Measurements from ENCODE around the gene MEF2D.

DNA sequence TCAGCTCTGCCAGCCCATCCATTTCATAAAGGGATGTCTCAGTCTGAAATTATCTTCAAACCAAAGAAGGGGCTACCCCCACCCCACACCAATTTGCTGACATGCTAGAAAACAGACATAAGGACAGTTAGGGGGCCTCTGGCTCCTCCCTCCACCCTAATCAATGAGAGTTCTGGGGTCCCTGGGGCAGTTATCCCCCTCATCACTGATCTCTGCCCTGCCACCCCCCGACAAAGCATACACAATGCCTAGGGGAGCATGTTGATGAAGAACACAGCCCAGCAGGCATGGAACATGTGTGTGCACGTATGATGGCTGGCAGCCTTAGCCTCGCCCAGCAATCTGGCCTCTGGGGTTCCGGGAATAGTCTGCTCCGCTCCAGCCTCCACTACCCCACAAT, 72.6 kb downstream of the MEF2D start:
- TF ChIP-seq, protein P1, sequence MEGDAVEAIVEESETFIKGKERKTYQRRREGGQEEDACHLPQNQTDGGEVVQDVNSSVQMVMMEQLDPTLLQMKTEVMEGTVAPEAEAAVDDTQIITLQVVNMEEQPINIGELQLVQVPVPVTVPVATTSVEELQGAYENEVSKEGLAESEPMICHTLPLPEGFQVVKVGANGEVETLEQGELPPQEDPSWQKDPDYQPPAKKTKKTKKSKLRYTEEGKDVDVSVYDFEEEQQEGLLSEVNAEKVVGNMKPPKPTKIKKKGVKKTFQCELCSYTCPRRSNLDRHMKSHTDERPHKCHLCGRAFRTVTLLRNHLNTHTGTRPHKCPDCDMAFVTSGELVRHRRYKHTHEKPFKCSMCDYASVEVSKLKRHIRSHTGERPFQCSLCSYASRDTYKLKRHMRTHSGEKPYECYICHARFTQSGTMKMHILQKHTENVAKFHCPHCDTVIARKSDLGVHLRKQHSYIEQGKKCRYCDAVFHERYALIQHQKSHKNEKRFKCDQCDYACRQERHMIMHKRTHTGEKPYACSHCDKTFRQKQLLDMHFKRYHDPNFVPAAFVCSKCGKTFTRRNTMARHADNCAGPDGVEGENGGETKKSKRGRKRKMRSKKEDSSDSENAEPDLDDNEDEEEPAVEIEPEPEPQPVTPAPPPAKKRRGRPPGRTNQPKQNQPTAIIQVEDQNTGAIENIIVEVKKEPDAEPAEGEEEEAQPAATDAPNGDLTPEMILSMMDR (IDR thresholded peaks at IDR 0.05), result no peak
- TF ChIP-seq POLR2A (IDR thresholded peaks at IDR 0.05) (no peak), POLR2AphosphoS5 (IDR thresholded peaks at IDR 0.05) (no peak)
